NCI-H2171 (cell line): ENCODE measurements around the gene TVP23C.

Experiments used
- DNase-seq: peaks from one replicate; lab custom pipeline; 2025; lab: John Stamatoyannopoulos, UW

Gene TVP23C

GRCh38 chr17:15465045-15465701 is 98.1 kb downstream of the TVP23C start:
- no peak for DNase-seq

GRCh38 chr17:15464231-15464985 is 98.9 kb downstream of the TVP23C start:
- DNase-seq = no peak

GRCh38 chr17:15462976-15463772 is 100.1 kb downstream of the TVP23C start:
- DNase-seq = no peak

- DNase-seq = no peak
These were observed 105.6 kb downstream of the TVP23C start for GRCh38 chr17:15457723-15458094.

GRCh38 chr17:15456972-15457722 is 106.1 kb downstream of the TVP23C start:
- peak; percentile 72 for DNase-seq

- no peak for DNase-seq
These were observed 106.8 kb downstream of the TVP23C start for GRCh38 chr17:15456496-15456895.

- DNase-seq = no peak
These were observed 108.9 kb downstream of the TVP23C start for GRCh38 chr17:15454346-15454745.

- DNase-seq = no peak
These were observed 109.5 kb downstream of the TVP23C start for GRCh38 chr17:15453782-15454181.

- DNase-seq = no peak
These were observed 110.0 kb downstream of the TVP23C start for GRCh38 chr17:15453246-15453645.

- no peak for DNase-seq
These were observed 110.5 kb downstream of the TVP23C start for GRCh38 chr17:15452746-15453145.
